Panc1 (cell line): ENCODE results near the gene CACNA1D. TPM values are rescaled to one million over a fixed set of nuclear protein-coding genes. Genes with fewer than 3 reads are reported as not detected.

ENCODE experiments used
- ATAC-seq: fragments of 200-7000 bp; cut with Tn5 transposase; 2 replicates; pipeline ENCODE4 v1.9.1; 2020; ENCODE audit warnings: mild to moderate bottlenecking, moderate library complexity
- BruUV-seq: library from RNA; stranded (reverse); fragments of 400-500 nt; replicated peaks from 2 replicates; lab custom pipeline; 2021; lab: Mats Ljungman, UMichigan
- CTCF ChIA-PET: fragments of 300-600 bp; sonication (Branson Sonifier 250); formaldehyde crosslinking; loops from one replicate; lab custom pipeline; 2022; ENCODE audit warnings: antibody characterized with exemption; lab: Charles Lee
- POLR2A ChIA-PET: fragments of 300-600 bp; sonication (Branson Sonifier 250); formaldehyde crosslinking; loops from one replicate; lab custom pipeline; 2022; ENCODE audit warnings: antibody characterized with exemption; lab: Charles Lee
- DNase-seq: peaks from one replicate; pipeline ENCODE4 v3.0.0-alpha.2; 2010; ENCODE audit warnings: low read depth, low spot score
- H3K27ac ChIP-seq: 2 replicates; pipeline ENCODE4 v1.5.1; 2011; ENCODE audit warnings: mild to moderate bottlenecking, low read length, inconsistent platforms
- H3K27me3 ChIP-seq: fragments of 200-500 bp; sonication (Bioruptor generic); 2 replicates; pipeline ENCODE4 v1.6.0; 2014; ENCODE audit warnings: low read length, inconsistent platforms; ENCODE audit not compliant: control insufficient read depth, insufficient read depth
- H3K36me3 ChIP-seq: fragments of 200-500 bp; sonication (Bioruptor generic); 2 replicates; pipeline ENCODE4 v1.5.1; 2014; ENCODE audit warnings: inconsistent platforms, mild to moderate bottlenecking, low read length, moderate library complexity; ENCODE audit not compliant: control insufficient read depth, insufficient read depth
- H3K4me1 ChIP-seq: 2 replicates; pipeline ENCODE4 v1.5.1; 2011; ENCODE audit warnings: inconsistent platforms, mild to moderate bottlenecking, low read length, moderate library complexity; ENCODE audit not compliant: control insufficient read depth, insufficient read depth
- H3K4me3 ChIP-seq, 2 experiments: 2 replicates each; pipeline ENCODE4 v1.5.1; 2011 to 2012; ENCODE audit warnings: low read depth in 2 of 2, low read length in 2 of 2, mild to moderate bottlenecking in 2 of 2, inconsistent platforms in 1 of 2, moderate library complexity in 1 of 2
- H3K9me3 ChIP-seq: fragments of 200-500 bp; sonication (Bioruptor generic); 2 replicates; pipeline ENCODE4 v1.5.1; 2014; ENCODE audit warnings: low read depth, mild to moderate bottlenecking, inconsistent platforms, low read length, moderate library complexity; ENCODE audit not compliant: control insufficient read depth, insufficient read depth
- POLR2AphosphoS5 ChIP-seq: IDR thresholded peaks from 2 replicates; pipeline ENCODE4 v1.6.1; 2012; ENCODE audit warnings: mild to moderate bottlenecking, low read depth, low read length, moderate library complexity
- SIN3A ChIP-seq: IDR thresholded peaks from 2 replicates; pipeline ENCODE4 v1.6.1; 2012; ENCODE audit warnings: low read depth, mild to moderate bottlenecking, low read length, moderate library complexity, borderline replicate concordance; ENCODE audit not compliant: insufficient read depth
- TCF7L2 ChIP-seq: IDR thresholded peaks from 2 replicates; pipeline ENCODE4 v1.6.1; 2011; ENCODE audit warnings: mild to moderate bottlenecking, low read depth, low read length, inconsistent platforms
- in situ Hi-C: cut with HindIII; loops from 2 replicates; pipeline ENCODE4 v1.10.0; 2016; ENCODE audit warnings: low sequenced_read_pairs, low pct_unique_long_range_greater_than_20kb
- intact Hi-C: fragments of 100-400 bp; cut with micrococcal nuclease; formaldehyde crosslinking; loops from one replicate; pipeline ENCODE4 v1.10.0; 2022; ENCODE audit not compliant: unreplicated experiment
- total RNA-seq: library from RNA; stranded (reverse); gene quantifications from one replicate; pipeline ENCODE4 v1.2.1, GENCODE V29; 2021; ENCODE audit not compliant: unreplicated experiment
- TF ChIP-seq, protein P1 (sequence below): fragments of 450-650 bp; IDR thresholded peaks from 2 replicates; pipeline ENCODE4 v1.5.1; 2017; ENCODE audit warnings: mild to moderate bottlenecking
- TF ChIP-seq, protein P2 (sequence below), 2 experiments: IDR thresholded peaks; 2 replicates each; pipeline ENCODE4 v1.6.1; 2011 to 2012; ENCODE audit warnings: low read depth in 2 of 2, control low read depth in 1 of 2, low read length in 1 of 2, mild to moderate bottlenecking in 1 of 2, moderate library complexity in 1 of 2; ENCODE audit not compliant: insufficient read depth in 1 of 2

Gene CACNA1D
- total RNA-seq, 1 experiment from 2014 or later: 23.0 TPM

DNA sequence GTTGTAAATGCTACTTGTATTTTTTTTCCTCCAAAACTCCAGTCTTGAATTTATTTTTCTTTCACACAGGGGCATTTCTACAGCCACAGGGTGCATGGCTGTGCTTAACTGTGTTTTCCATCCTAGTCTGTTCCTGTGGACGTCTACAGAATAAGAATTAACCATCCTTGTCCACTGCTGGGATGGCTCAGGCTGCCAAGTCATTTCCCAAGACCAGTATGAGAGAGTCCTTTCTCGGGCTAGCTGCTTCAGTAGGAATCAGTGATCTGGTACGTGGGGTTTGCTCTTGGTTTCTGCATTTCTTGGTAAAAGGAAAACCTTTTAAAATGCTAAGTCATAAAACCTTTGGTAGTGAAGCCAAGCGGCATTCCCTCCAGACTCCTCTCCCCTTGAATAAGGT is 322.0 kb downstream of the CACNA1D start:
- Histone ChIP-seq H3K27ac (no peak overlapping the region), H3K27me3 (no peaks in the 10 kb centered on the region), H3K9me3 (no peaks in the 10 kb centered on the region), H3K36me3 (peaks cover 2% of the 10 kb centered on the region; the same call in 1 of the 2 replicates), H3K4me1 (no peaks in the 10 kb centered on the region), H3K4me3 (no peak overlapping the region)
- in situ Hi-C loops (no loop called here), intact Hi-C loops (no loop called here)
- DNase-seq: no peak
- BruUV-seq: no TSS peak
- ATAC-seq: no peak
- CTCF ChIA-PET: no interaction called here
- TF ChIP-seq, protein P1, sequence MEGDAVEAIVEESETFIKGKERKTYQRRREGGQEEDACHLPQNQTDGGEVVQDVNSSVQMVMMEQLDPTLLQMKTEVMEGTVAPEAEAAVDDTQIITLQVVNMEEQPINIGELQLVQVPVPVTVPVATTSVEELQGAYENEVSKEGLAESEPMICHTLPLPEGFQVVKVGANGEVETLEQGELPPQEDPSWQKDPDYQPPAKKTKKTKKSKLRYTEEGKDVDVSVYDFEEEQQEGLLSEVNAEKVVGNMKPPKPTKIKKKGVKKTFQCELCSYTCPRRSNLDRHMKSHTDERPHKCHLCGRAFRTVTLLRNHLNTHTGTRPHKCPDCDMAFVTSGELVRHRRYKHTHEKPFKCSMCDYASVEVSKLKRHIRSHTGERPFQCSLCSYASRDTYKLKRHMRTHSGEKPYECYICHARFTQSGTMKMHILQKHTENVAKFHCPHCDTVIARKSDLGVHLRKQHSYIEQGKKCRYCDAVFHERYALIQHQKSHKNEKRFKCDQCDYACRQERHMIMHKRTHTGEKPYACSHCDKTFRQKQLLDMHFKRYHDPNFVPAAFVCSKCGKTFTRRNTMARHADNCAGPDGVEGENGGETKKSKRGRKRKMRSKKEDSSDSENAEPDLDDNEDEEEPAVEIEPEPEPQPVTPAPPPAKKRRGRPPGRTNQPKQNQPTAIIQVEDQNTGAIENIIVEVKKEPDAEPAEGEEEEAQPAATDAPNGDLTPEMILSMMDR: no peak
- TF ChIP-seq SIN3A (no peak), TCF7L2 (no peak), POLR2AphosphoS5 (no peak)
- TF ChIP-seq, protein P2, sequence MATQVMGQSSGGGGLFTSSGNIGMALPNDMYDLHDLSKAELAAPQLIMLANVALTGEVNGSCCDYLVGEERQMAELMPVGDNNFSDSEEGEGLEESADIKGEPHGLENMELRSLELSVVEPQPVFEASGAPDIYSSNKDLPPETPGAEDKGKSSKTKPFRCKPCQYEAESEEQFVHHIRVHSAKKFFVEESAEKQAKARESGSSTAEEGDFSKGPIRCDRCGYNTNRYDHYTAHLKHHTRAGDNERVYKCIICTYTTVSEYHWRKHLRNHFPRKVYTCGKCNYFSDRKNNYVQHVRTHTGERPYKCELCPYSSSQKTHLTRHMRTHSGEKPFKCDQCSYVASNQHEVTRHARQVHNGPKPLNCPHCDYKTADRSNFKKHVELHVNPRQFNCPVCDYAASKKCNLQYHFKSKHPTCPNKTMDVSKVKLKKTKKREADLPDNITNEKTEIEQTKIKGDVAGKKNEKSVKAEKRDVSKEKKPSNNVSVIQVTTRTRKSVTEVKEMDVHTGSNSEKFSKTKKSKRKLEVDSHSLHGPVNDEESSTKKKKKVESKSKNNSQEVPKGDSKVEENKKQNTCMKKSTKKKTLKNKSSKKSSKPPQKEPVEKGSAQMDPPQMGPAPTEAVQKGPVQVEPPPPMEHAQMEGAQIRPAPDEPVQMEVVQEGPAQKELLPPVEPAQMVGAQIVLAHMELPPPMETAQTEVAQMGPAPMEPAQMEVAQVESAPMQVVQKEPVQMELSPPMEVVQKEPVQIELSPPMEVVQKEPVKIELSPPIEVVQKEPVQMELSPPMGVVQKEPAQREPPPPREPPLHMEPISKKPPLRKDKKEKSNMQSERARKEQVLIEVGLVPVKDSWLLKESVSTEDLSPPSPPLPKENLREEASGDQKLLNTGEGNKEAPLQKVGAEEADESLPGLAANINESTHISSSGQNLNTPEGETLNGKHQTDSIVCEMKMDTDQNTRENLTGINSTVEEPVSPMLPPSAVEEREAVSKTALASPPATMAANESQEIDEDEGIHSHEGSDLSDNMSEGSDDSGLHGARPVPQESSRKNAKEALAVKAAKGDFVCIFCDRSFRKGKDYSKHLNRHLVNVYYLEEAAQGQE (IDR thresholded peaks at IDR 0.05; ENCODE audit: insufficient read depth in 1 of 2, low read depth in 2 of 2, low read length in 1 of 2): no peak
- POLR2A ChIA-PET: interaction anchor here (0.6 kb wide), 1 partner anchor 26 kb away, joined by 3 read pairs; no protein-coding TSS in a partner anchor

DNA sequence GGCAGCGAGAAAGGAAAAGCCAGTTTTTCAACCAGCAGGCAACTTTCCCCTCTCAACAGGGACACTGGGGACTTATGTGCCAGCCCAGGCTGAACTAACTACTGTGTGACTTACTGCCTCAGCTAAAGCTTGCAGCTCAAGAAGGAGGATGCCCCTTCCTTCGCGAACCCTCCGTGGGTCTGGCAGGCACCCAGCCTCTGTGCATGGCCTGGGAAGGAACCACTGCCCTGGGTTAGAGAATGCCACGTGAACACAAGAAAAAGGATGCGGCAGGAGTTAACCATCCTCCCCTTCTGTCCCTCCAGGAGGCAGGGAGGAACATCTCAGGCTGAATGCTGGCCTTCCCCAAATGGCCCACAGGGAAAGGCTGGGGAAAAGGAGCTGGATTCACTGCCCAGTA is 322.8 kb downstream of the CACNA1D start:
- in situ Hi-C loops (no loop called here), intact Hi-C loops (no loop called here)
- Histone ChIP-seq H3K4me3 (no peak overlapping the region), H3K36me3 (peaks cover 2% of the 10 kb centered on the region; the same call in 1 of the 2 replicates), H3K4me1 (no peaks in the 10 kb centered on the region), H3K27ac (no peak overlapping the region), H3K9me3 (no peaks in the 10 kb centered on the region), H3K27me3 (no peaks in the 10 kb centered on the region)
- DNase-seq (no peak), ATAC-seq (no peak)
- ChIA-PET POLR2A (no interaction called here), CTCF (no interaction called here)
- TF ChIP-seq SIN3A (no peak), POLR2AphosphoS5 (no peak), TCF7L2 (no peak)
- TF ChIP-seq, protein P2 (IDR thresholded peaks at IDR 0.05; ENCODE audit: insufficient read depth in 1 of 2, low read depth in 2 of 2, low read length in 1 of 2): no peak
- TF ChIP-seq, protein P1: no peak
- BruUV-seq: no TSS peak
